ENCODE results near the gene SLC46A3. TPM values are rescaled to one million over a fixed set of nuclear protein-coding genes. Genes with fewer than 3 reads are reported as not detected.

The SLC46A3 gene
- total RNA-seq, 4 donors from 2014 or later: 6.5 to 12.0 (median 9.0) TPM

DNA sequence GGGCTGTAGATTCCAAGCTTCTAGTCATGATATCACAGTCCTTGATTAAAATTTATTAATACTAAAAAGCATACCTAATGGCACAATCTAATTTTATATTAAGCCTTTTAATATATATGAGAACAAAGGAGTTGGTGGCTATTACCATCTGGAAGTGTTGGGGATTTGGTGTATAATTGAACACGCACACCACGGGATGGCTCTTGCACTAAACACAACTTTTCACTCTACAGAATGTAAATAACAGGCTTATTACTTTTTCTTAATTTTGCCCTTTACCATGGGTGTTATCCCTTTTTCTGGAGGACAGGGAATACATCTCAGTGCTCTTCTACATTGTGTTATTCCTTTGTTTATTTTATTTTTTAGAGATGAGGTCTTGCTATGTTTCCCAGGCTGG, 38.2 kb downstream of the SLC46A3 start:
- no peak for DNase-seq (ENCODE audit: low spot score in 2 of 2)
- TF ChIP-seq, protein P1, sequence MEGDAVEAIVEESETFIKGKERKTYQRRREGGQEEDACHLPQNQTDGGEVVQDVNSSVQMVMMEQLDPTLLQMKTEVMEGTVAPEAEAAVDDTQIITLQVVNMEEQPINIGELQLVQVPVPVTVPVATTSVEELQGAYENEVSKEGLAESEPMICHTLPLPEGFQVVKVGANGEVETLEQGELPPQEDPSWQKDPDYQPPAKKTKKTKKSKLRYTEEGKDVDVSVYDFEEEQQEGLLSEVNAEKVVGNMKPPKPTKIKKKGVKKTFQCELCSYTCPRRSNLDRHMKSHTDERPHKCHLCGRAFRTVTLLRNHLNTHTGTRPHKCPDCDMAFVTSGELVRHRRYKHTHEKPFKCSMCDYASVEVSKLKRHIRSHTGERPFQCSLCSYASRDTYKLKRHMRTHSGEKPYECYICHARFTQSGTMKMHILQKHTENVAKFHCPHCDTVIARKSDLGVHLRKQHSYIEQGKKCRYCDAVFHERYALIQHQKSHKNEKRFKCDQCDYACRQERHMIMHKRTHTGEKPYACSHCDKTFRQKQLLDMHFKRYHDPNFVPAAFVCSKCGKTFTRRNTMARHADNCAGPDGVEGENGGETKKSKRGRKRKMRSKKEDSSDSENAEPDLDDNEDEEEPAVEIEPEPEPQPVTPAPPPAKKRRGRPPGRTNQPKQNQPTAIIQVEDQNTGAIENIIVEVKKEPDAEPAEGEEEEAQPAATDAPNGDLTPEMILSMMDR (IDR thresholded peaks at IDR 0.05): no peak
- TF ChIP-seq POLR2A (IDR thresholded peaks at IDR 0.05) (no peak), EP300 (IDR thresholded peaks at IDR 0.05) (no peak)
- H3K4me1 ChIP-seq: no peaks in the 10 kb centered on the region
- H3K27me3 ChIP-seq: no peaks in the 10 kb centered on the region
- no peak overlapping the region for H3K4me3 ChIP-seq
- H3K27ac ChIP-seq: no peak overlapping the region
- WGBS, 2 donors: 73 to 92% methylated on average over 2 of the region's 2 CpGs
- H3K36me3 ChIP-seq: peaks cover 0 to 54% (median 4%) of the 10 kb centered on the region in 3 donors
- H3K9me3 ChIP-seq: no peaks in the 10 kb centered on the region

DNA sequence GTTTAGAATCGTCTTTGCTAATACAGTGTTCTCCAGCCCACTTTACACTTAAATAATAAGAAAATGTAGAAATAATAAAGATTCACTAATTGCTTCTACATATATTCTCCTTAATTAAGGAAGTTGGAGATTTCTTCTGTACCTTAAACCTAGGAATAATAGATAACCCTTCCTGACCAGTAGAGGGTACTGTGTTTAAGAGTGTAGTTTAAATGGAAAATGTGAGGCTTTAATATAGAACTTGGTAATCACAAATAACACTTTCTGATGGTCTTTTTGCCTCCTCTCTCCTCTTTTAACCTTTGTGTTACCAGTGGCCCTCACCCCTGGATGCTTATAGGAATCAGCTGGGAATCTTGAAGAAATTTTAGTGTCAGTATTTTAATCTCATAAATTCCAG, 39.1 kb downstream of the SLC46A3 start:
- Histone ChIP-seq H3K27me3 (no peaks in the 10 kb centered on the region), H3K4me3 (no peak overlapping the region), H3K27ac (no peak overlapping the region), H3K4me1 (no peaks in the 10 kb centered on the region), H3K9me3 (no peaks in the 10 kb centered on the region), H3K36me3 (peaks cover 0 to 63% (median 6%) of the 10 kb centered on the region in 3 donors)
- TF ChIP-seq, protein P1 (IDR thresholded peaks at IDR 0.05): peak in 3 of 5 experiments; percentile 10 to 19 (median 12)
- no peak for TF ChIP-seq POLR2A (IDR thresholded peaks at IDR 0.05)
- no peak for DNase-seq (ENCODE audit: low spot score in 2 of 2)
- 90 to 96% methylated on average over 1 of the region's 1 CpG for WGBS, 2 donors

DNA sequence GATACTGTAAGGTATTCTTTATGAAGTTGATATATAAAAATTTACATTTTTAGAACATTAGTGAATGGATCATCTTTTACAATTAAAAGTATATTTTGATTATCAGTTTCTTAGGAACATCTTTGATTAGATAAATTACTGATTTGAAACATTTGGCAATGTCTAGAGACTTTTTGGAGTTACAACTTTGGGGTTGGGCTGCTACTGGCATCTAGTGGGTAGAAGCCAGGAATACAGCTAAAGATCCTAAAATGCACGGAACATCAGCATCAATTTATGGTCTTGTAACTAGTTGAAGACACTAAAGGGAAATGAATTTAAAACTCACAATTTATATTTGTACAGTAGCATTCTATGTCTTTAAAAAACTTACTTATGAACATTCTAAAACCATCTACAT, 40.0 kb downstream of the SLC46A3 start:
- WGBS, 2 donors: 56 to 66% methylated on average over 1 of the region's 1 CpG
- Histone ChIP-seq H3K4me1 (no peaks in the 10 kb centered on the region), H3K27me3 (no peaks in the 10 kb centered on the region), H3K4me3 (no peak overlapping the region), H3K9me3 (no peaks in the 10 kb centered on the region), H3K36me3 (peaks cover 0 to 71% (median 6%) of the 10 kb centered on the region in 3 donors), H3K27ac (no peak overlapping the region)
- no peak for DNase-seq (ENCODE audit: low spot score in 2 of 2)
- TF ChIP-seq EP300 (IDR thresholded peaks at IDR 0.05) (no peak), POLR2A (IDR thresholded peaks at IDR 0.05) (no peak)
- TF ChIP-seq, protein P1 (IDR thresholded peaks at IDR 0.05): no peak

DNA sequence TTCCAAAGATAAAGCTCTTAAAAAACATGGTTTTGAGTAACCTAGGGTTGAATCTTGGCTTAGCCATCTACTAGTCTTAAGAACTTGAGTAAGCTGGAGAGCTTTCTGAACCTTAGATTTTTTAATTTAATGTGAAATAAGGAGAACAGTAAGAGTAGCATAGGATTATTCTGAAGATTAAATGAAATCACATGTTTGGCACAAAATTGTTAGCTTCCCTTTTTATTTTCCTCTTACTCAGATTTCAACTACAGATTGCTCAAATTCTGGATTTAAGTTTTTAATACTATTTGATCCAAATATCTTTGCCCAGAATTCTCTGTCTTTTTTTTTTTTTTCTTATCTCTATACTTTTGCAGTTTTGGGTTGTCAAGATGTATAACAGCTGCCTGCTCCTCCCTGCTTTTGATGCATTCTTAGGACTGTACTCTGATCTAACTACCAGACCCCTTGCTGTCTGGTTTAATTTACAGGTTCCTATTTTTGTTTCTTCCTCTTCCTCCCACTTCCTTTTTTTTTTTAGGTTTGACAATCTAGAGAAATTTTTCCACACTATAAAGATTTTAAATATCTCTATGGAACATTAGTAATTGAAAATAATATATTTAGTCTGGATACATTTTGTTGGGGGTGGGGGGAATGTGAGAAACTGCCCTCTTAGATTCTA, 47.5 kb downstream of the SLC46A3 start:
- Histone ChIP-seq H3K27ac (no peak overlapping the region), H3K36me3 (peaks cover 23 to 97% (median 31%) of the 10 kb centered on the region in 3 donors), H3K4me1 (peaks cover 0 to 14% (median 0%) of the 10 kb centered on the region in 4 donors), H3K27me3 (no peaks in the 10 kb centered on the region), H3K9me3 (no peaks in the 10 kb centered on the region), H3K4me3 (no peak overlapping the region)
- TF ChIP-seq, protein P1 (IDR thresholded peaks at IDR 0.05): no peak
- no peak for TF ChIP-seq EP300 (IDR thresholded peaks at IDR 0.05)
- TF ChIP-seq POLR2A (IDR thresholded peaks at IDR 0.05): no peak
- DNase-seq (ENCODE audit: low spot score in 2 of 2): no peak

DNA sequence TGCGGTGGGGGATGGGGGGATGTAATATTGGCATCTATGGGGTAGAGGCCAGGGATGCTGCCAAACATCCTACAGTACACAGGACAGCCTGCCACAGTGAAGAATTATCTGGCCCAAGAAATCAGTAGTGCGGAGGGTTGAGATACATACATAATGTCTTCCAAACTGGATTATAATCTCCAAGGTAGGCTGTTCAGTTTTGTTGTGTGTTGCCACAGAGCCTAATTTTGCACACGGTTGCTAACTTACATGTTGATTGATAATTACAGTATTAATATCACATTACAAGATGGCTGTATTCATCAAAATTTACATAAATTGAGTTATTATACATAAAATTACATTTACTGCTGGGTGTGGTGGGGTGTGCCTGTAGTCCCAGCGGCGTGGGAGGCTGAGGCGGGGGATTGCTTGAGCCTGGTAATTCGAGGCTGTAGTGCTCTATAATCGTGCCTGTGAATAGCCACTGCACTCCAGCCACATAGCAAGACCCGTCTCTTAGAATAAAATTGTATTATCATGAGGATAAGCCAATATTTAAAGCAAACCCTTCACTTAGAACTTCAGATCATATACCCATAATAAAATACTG, 51.8 kb downstream of the SLC46A3 start:
- H3K4me3 ChIP-seq: no peak overlapping the region
- H3K4me1 ChIP-seq: peaks cover 0 to 30% (median 0%) of the 10 kb centered on the region in 4 donors
- TF ChIP-seq, protein P1 (IDR thresholded peaks at IDR 0.05): no peak
- no peak for TF ChIP-seq POLR2A (IDR thresholded peaks at IDR 0.05)
- no peak for TF ChIP-seq EP300 (IDR thresholded peaks at IDR 0.05)
- H3K27me3 ChIP-seq: no peaks in the 10 kb centered on the region
- peaks cover 10 to 97% (median 29%) of the 10 kb centered on the region in 3 donors for H3K36me3 ChIP-seq
- no peak overlapping the region for H3K27ac ChIP-seq
- WGBS, 2 donors: 89 to 95% methylated on average over 9 of the region's 9 CpGs
- DNase-seq (ENCODE audit: low spot score in 2 of 2): no peak
- no peaks in the 10 kb centered on the region for H3K9me3 ChIP-seq
